ENCODE data around the gene SPRY4. TPM values are rescaled to one million over a fixed set of nuclear protein-coding genes. Genes with fewer than 3 reads are reported as not detected.

Gene SPRY4
- total RNA-seq, 1 experiment from 2014 or later, result 23.6 TPM

- Mint-ChIP-seq H3K4me3 (ENCODE audit: low read depth, unreplicated experiment) (no peak overlapping the region), H3K9me3 (ENCODE audit: low read depth, unreplicated experiment) (no peaks in the 10 kb centered on the region)
- CTCF ChIA-PET, result no interaction called here
These were observed 5.2 kb upstream of the SPRY4 start for GRCh38 chr5:142330026-142330425.

GRCh38 chr5:142327111-142327842 lies 2.5 kb upstream of the SPRY4 start:
- no peaks in the 10 kb centered on the region for H3K27me3 Mint-ChIP-seq (ENCODE audit: unreplicated experiment)

More at GRCh38 chr5:142330026-142330425, 5.2 kb upstream of the SPRY4 start:
- H3K27me3 Mint-ChIP-seq (ENCODE audit: unreplicated experiment), result no peaks in the 10 kb centered on the region
- H3K36me3 Mint-ChIP-seq (ENCODE audit: insufficient read depth, unreplicated experiment), result peaks cover 25% of the 10 kb centered on the region
- no peak for TF ChIP-seq CTCF (IDR thresholded peaks at IDR 0.05; ENCODE audit: unreplicated experiment)
- peaks cover 18% of the 10 kb centered on the region for H3K4me1 Mint-ChIP-seq (ENCODE audit: low read depth, unreplicated experiment)
- intact Hi-C loops (cut with micrococcal nuclease; ENCODE audit: unreplicated experiment), result no loop called here
- no peak for DNase-seq
- no TSS peak for BruUV-seq (replicated peaks)
- H3K27ac Mint-ChIP-seq (ENCODE audit: unreplicated experiment), result no peak overlapping the region

GRCh38 chr5:142326480-142326938 lies 1.7 kb upstream of the SPRY4 start:
- Mint-ChIP-seq H3K36me3 (ENCODE audit: insufficient read depth, unreplicated experiment) (peaks cover 51% of the 10 kb centered on the region), H3K4me1 (ENCODE audit: low read depth, unreplicated experiment) (peaks cover 30% of the 10 kb centered on the region), H3K27me3 (ENCODE audit: unreplicated experiment) (no peaks in the 10 kb centered on the region), H3K4me3 (ENCODE audit: low read depth, unreplicated experiment) (peak overlapping the region; percentile 98), H3K27ac (ENCODE audit: unreplicated experiment) (peak overlapping the region; percentile 92), H3K9me3 (ENCODE audit: low read depth, unreplicated experiment) (no peaks in the 10 kb centered on the region)
- intact Hi-C loops (cut with micrococcal nuclease; ENCODE audit: unreplicated experiment), result loop anchor here (10.0 kb wide), 2 partner anchors 108 to 178 kb away; no protein-coding TSS in a partner anchor
- TF ChIP-seq CTCF (IDR thresholded peaks at IDR 0.05; ENCODE audit: unreplicated experiment), result no peak
- DNase-seq, result no peak
- CTCF ChIA-PET, result interaction anchor here (0.6 to 3.2 kb wide), 3 partner anchors 45 to 222 kb away, joined by 3 to 16 read pairs (median 3); no protein-coding TSS in a partner anchor
- TSS peak; percentile 48 for BruUV-seq (replicated peaks)

More at GRCh38 chr5:142327111-142327842, 2.5 kb upstream of the SPRY4 start:
- peak overlapping the region; percentile 92 for H3K27ac Mint-ChIP-seq (ENCODE audit: unreplicated experiment)
- intact Hi-C loops (cut with micrococcal nuclease; ENCODE audit: unreplicated experiment), result loop anchor here (10.0 kb wide), 2 partner anchors 108 to 178 kb away; no protein-coding TSS in a partner anchor
- H3K9me3 Mint-ChIP-seq (ENCODE audit: low read depth, unreplicated experiment), result no peaks in the 10 kb centered on the region
- peaks cover 24% of the 10 kb centered on the region for H3K4me1 Mint-ChIP-seq (ENCODE audit: low read depth, unreplicated experiment)
- H3K36me3 Mint-ChIP-seq (ENCODE audit: insufficient read depth, unreplicated experiment), result peaks cover 51% of the 10 kb centered on the region
- CTCF ChIA-PET, result interaction anchor here (0.6 to 3.2 kb wide), 3 partner anchors 45 to 221 kb away, joined by 3 to 16 read pairs (median 3); no protein-coding TSS in a partner anchor
- TF ChIP-seq CTCF (IDR thresholded peaks at IDR 0.05; ENCODE audit: unreplicated experiment), result no peak
- no TSS peak for BruUV-seq (replicated peaks)
- no peak for DNase-seq
- H3K4me3 Mint-ChIP-seq (ENCODE audit: low read depth, unreplicated experiment), result peak overlapping the region; percentile 98

- H3K36me3 Mint-ChIP-seq (ENCODE audit: insufficient read depth, unreplicated experiment), result peaks cover 55% of the 10 kb centered on the region
- TF ChIP-seq CTCF (IDR thresholded peaks at IDR 0.05; ENCODE audit: unreplicated experiment), result no peak
- CTCF ChIA-PET, result interaction anchor here (0.6 to 3.2 kb wide), 5 partner anchors 27 to 1102 kb away, joined by 3 to 16 read pairs (median 3); no protein-coding TSS in a partner anchor
- peak overlapping the region; percentile 98 for H3K4me3 Mint-ChIP-seq (ENCODE audit: low read depth, unreplicated experiment)
- H3K27me3 Mint-ChIP-seq (ENCODE audit: unreplicated experiment), result no peaks in the 10 kb centered on the region
- H3K9me3 Mint-ChIP-seq (ENCODE audit: low read depth, unreplicated experiment), result no peaks in the 10 kb centered on the region
- peak overlapping the region; percentile 92 for H3K27ac Mint-ChIP-seq (ENCODE audit: unreplicated experiment)
- intact Hi-C loops (cut with micrococcal nuclease; ENCODE audit: unreplicated experiment), result loop anchor here (2.0 to 10.0 kb wide), 3 partner anchors 109 to 179 kb away; no protein-coding TSS in a partner anchor
- BruUV-seq (replicated peaks), result no TSS peak
- H3K4me1 Mint-ChIP-seq (ENCODE audit: low read depth, unreplicated experiment), result peaks cover 36% of the 10 kb centered on the region
- peak; percentile 88 for DNase-seq
These were observed 1.1 kb upstream of the SPRY4 start for GRCh38 chr5:142325725-142326479.
